Measurements from ENCODE around the gene MZB1. TPM values are rescaled to one million over a fixed set of nuclear protein-coding genes. Genes with fewer than 3 reads are reported as not detected.

MZB1 gene
- total and polyA plus RNA-seq, 2 of the 13 experiments (the other 11 are each of a cell fraction or from before 2014, with no cell fraction given): 0.31 to 0.40 TPM

GRCh38 chr5:139341689-139342422, 47.9 kb downstream of the MZB1 start, which contains the start of gene PAIP2 (continued):
- TF ChIP-seq, protein P1, sequence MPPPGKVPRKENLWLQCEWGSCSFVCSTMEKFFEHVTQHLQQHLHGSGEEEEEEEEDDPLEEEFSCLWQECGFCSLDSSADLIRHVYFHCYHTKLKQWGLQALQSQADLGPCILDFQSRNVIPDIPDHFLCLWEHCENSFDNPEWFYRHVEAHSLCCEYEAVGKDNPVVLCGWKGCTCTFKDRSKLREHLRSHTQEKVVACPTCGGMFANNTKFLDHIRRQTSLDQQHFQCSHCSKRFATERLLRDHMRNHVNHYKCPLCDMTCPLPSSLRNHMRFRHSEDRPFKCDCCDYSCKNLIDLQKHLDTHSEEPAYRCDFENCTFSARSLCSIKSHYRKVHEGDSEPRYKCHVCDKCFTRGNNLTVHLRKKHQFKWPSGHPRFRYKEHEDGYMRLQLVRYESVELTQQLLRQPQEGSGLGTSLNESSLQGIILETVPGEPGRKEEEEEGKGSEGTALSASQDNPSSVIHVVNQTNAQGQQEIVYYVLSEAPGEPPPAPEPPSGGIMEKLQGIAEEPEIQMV (CRISPR knock-in tag; IDR thresholded peaks at IDR 0.05; ENCODE audit: low read depth): peak; percentile 12; the same call in 1 of the 2 replicates
- TF ChIP-seq, protein P2, sequence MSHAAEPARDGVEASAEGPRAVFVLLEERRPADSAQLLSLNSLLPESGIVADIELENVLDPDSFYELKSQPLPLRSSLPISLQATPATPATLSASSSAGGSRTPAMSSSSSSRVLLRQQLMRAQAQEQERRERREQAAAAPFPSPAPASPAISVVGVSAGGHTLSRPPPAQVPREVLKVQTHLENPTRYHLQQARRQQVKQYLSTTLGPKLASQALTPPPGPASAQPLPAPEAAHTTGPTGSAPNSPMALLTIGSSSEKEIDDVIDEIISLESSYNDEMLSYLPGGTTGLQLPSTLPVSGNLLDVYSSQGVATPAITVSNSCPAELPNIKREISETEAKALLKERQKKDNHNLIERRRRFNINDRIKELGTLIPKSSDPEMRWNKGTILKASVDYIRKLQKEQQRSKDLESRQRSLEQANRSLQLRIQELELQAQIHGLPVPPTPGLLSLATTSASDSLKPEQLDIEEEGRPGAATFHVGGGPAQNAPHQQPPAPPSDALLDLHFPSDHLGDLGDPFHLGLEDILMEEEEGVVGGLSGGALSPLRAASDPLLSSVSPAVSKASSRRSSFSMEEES (CRISPR knock-in tag; IDR thresholded peaks at IDR 0.05): no peak
- TF ChIP-seq, protein P3, sequence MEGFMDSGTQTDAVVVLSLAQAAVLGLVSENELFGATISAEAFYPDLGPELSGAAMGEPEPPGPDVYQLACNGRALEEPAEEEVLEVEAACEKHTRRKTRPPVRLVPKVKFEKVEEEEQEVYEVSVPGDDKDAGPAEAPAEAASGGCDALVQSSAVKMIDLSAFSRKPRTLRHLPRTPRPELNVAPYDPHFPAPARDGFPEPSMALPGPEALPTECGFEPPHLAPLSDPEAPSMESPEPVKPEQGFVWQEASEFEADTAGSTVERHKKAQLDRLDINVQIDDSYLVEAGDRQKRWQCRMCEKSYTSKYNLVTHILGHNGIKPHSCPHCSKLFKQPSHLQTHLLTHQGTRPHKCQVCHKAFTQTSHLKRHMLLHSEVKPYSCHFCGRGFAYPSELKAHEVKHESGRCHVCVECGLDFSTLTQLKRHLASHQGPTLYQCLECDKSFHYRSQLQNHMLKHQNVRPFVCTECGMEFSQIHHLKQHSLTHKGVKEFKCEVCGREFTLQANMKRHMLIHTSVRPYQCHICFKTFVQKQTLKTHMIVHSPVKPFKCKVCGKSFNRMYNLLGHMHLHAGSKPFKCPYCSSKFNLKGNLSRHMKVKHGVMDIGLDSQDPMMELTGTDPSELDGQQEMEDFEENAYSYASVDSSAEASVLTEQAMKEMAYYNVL (CRISPR knock-in tag; IDR thresholded peaks at IDR 0.05; ENCODE audit: borderline replicate concordance): peak; percentile 94; the same call in 1 of the 2 replicates
- TF ChIP-seq MEIS1 (CRISPR knock-in tag; IDR thresholded peaks at IDR 0.05; ENCODE audit: borderline replicate concordance) (peak; percentile 91), SNRNP70 (IDR thresholded peaks at IDR 0.05; ENCODE audit: low read depth, low read length) (no peak), MAFK (conservative IDR thresholded peaks at IDR 0.05 in 1 of 2, IDR thresholded peaks at IDR 0.05 in 1 of 2; ENCODE audit: low read length in 2 of 2) (no peak), ZNF496 (CRISPR knock-in tag; IDR thresholded peaks at IDR 0.05; ENCODE audit: insufficient replicate concordance) (no peak), HDAC1 (CRISPR knock-in tag; IDR thresholded peaks at IDR 0.05) (peak; percentile 71), KDM1A (CRISPR knock-in tag; IDR thresholded peaks at IDR 0.05) (no peak), HHEX (CRISPR knock-in tag; IDR thresholded peaks at IDR 0.05) (no peak), NR2F2 (IDR thresholded peaks at IDR 0.05; ENCODE audit: borderline replicate concordance, low read depth) (no peak), ZNF737 (CRISPR knock-in tag; IDR thresholded peaks at IDR 0.05; ENCODE audit: borderline replicate concordance) (no peak), ARHGAP35 (CRISPR knock-in tag; IDR thresholded peaks at IDR 0.05; ENCODE audit: borderline replicate concordance) (no peak)
- TF ChIP-seq, protein P4, sequence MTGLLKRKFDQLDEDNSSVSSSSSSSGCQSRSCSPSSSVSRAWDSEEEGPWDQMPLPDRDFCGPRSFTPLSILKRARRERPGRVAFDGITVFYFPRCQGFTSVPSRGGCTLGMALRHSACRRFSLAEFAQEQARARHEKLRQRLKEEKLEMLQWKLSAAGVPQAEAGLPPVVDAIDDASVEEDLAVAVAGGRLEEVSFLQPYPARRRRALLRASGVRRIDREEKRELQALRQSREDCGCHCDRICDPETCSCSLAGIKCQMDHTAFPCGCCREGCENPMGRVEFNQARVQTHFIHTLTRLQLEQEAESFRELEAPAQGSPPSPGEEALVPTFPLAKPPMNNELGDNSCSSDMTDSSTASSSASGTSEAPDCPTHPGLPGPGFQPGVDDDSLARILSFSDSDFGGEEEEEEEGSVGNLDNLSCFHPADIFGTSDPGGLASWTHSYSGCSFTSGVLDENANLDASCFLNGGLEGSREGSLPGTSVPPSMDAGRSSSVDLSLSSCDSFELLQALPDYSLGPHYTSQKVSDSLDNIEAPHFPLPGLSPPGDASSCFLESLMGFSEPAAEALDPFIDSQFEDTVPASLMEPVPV (CRISPR knock-in tag; IDR thresholded peaks at IDR 0.05): peak; percentile 85
- TF ChIP-seq, protein P5, sequence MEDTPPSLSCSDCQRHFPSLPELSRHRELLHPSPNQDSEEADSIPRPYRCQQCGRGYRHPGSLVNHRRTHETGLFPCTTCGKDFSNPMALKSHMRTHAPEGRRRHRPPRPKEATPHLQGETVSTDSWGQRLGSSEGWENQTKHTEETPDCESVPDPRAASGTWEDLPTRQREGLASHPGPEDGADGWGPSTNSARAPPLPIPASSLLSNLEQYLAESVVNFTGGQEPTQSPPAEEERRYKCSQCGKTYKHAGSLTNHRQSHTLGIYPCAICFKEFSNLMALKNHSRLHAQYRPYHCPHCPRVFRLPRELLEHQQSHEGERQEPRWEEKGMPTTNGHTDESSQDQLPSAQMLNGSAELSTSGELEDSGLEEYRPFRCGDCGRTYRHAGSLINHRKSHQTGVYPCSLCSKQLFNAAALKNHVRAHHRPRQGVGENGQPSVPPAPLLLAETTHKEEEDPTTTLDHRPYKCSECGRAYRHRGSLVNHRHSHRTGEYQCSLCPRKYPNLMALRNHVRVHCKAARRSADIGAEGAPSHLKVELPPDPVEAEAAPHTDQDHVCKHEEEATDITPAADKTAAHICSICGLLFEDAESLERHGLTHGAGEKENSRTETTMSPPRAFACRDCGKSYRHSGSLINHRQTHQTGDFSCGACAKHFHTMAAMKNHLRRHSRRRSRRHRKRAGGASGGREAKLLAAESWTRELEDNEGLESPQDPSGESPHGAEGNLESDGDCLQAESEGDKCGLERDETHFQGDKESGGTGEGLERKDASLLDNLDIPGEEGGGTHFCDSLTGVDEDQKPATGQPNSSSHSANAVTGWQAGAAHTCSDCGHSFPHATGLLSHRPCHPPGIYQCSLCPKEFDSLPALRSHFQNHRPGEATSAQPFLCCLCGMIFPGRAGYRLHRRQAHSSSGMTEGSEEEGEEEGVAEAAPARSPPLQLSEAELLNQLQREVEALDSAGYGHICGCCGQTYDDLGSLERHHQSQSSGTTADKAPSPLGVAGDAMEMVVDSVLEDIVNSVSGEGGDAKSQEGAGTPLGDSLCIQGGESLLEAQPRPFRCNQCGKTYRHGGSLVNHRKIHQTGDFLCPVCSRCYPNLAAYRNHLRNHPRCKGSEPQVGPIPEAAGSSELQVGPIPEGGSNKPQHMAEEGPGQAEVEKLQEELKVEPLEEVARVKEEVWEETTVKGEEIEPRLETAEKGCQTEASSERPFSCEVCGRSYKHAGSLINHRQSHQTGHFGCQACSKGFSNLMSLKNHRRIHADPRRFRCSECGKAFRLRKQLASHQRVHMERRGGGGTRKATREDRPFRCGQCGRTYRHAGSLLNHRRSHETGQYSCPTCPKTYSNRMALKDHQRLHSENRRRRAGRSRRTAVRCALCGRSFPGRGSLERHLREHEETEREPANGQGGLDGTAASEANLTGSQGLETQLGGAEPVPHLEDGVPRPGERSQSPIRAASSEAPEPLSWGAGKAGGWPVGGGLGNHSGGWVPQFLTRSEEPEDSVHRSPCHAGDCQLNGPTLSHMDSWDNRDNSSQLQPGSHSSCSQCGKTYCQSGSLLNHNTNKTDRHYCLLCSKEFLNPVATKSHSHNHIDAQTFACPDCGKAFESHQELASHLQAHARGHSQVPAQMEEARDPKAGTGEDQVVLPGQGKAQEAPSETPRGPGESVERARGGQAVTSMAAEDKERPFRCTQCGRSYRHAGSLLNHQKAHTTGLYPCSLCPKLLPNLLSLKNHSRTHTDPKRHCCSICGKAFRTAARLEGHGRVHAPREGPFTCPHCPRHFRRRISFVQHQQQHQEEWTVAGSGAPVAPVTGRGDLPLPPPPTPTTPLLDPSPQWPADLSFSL (CRISPR knock-in tag; IDR thresholded peaks at IDR 0.05): no peak
